ENCODE results near the gene LRIG1. TPM values are rescaled to one million over a fixed set of nuclear protein-coding genes. Genes with fewer than 3 reads are reported as not detected.

Gene LRIG1
- total RNA-seq, 1 donor: 14.1 TPM

GRCh38 chr3:66355997-66356396 lies 144.8 kb downstream of the LRIG1 start:
- Histone ChIP-seq H3K36me3 (ENCODE audit: insufficient read depth, low read length) (no peaks in the 10 kb centered on the region), H3K27ac (ENCODE audit: low read depth, low read length) (no peak overlapping the region)
- no peak for TF ChIP-seq CTCF (IDR thresholded peaks at IDR 0.05; ENCODE audit: extremely low read depth, low read depth, low read length)

GRCh38 chr3:66355394-66355793 lies 145.4 kb downstream of the LRIG1 start:
- H3K36me3 ChIP-seq (ENCODE audit: insufficient read depth, low read length): no peaks in the 10 kb centered on the region

More at GRCh38 chr3:66355997-66356396, 144.8 kb downstream of the LRIG1 start:
- H3K4me2 ChIP-seq (ENCODE audit: insufficient read depth, low read length): no peak overlapping the region
- no peak overlapping the region for H3K4me3 ChIP-seq (ENCODE audit: insufficient read depth, low read length)
- no peaks in the 10 kb centered on the region for H3K79me2 ChIP-seq (ENCODE audit: insufficient read depth, low read length)
- H3K27me3 ChIP-seq (ENCODE audit: insufficient read depth, low read length): no peaks in the 10 kb centered on the region
- H2AFZ ChIP-seq (ENCODE audit: low read length): no peak overlapping the region
- DNase-seq (ENCODE audit: insufficient read length, low spot score, missing footprints): no peak
- no peaks in the 10 kb centered on the region for H4K20me1 ChIP-seq (ENCODE audit: insufficient read depth, low read length)
- H3K4me1 ChIP-seq (ENCODE audit: insufficient read depth, low read length): peaks cover under 1% of the 10 kb centered on the region
- no peaks in the 10 kb centered on the region for H3K9me3 ChIP-seq (ENCODE audit: low read depth, low read length)

GRCh38 chr3:66354001-66354400 lies 146.8 kb downstream of the LRIG1 start:
- H3K27ac ChIP-seq (ENCODE audit: low read depth, low read length): no peak overlapping the region

More at GRCh38 chr3:66355394-66355793, 145.4 kb downstream of the LRIG1 start:
- TF ChIP-seq CTCF (IDR thresholded peaks at IDR 0.05; ENCODE audit: extremely low read depth, low read depth, low read length): no peak
- H3K79me2 ChIP-seq (ENCODE audit: insufficient read depth, low read length): no peaks in the 10 kb centered on the region
- no peaks in the 10 kb centered on the region for H3K9me3 ChIP-seq (ENCODE audit: low read depth, low read length)
- DNase-seq (ENCODE audit: insufficient read length, low spot score, missing footprints): no peak
- no peaks in the 10 kb centered on the region for H3K27me3 ChIP-seq (ENCODE audit: insufficient read depth, low read length)
- H2AFZ ChIP-seq (ENCODE audit: low read length): no peak overlapping the region
- H3K27ac ChIP-seq (ENCODE audit: low read depth, low read length): no peak overlapping the region
- no peak overlapping the region for H3K4me2 ChIP-seq (ENCODE audit: insufficient read depth, low read length)
- H3K4me1 ChIP-seq (ENCODE audit: insufficient read depth, low read length): peaks cover 3% of the 10 kb centered on the region
- no peaks in the 10 kb centered on the region for H4K20me1 ChIP-seq (ENCODE audit: insufficient read depth, low read length)
- H3K4me3 ChIP-seq (ENCODE audit: insufficient read depth, low read length): no peak overlapping the region

GRCh38 chr3:66353530-66353929 lies 147.3 kb downstream of the LRIG1 start:
- H3K27ac ChIP-seq (ENCODE audit: low read depth, low read length): peak overlapping the region; percentile 40
- H4K20me1 ChIP-seq (ENCODE audit: insufficient read depth, low read length): no peaks in the 10 kb centered on the region
- no peak overlapping the region for H3K4me2 ChIP-seq (ENCODE audit: insufficient read depth, low read length)

More at GRCh38 chr3:66354001-66354400, 146.8 kb downstream of the LRIG1 start:
- H3K9me3 ChIP-seq (ENCODE audit: low read depth, low read length): no peaks in the 10 kb centered on the region
- no peak for DNase-seq (ENCODE audit: insufficient read length, low spot score, missing footprints)
- H2AFZ ChIP-seq (ENCODE audit: low read length): no peak overlapping the region
- no peak overlapping the region for H3K4me3 ChIP-seq (ENCODE audit: insufficient read depth, low read length)
- no peaks in the 10 kb centered on the region for H4K20me1 ChIP-seq (ENCODE audit: insufficient read depth, low read length)
- no peak overlapping the region for H3K4me2 ChIP-seq (ENCODE audit: insufficient read depth, low read length)
- no peaks in the 10 kb centered on the region for H3K27me3 ChIP-seq (ENCODE audit: insufficient read depth, low read length)
- H3K4me1 ChIP-seq (ENCODE audit: insufficient read depth, low read length): peaks cover 3% of the 10 kb centered on the region
- H3K79me2 ChIP-seq (ENCODE audit: insufficient read depth, low read length): no peaks in the 10 kb centered on the region
- no peaks in the 10 kb centered on the region for H3K36me3 ChIP-seq (ENCODE audit: insufficient read depth, low read length)
- TF ChIP-seq CTCF (IDR thresholded peaks at IDR 0.05; ENCODE audit: extremely low read depth, low read depth, low read length): no peak

More at GRCh38 chr3:66353530-66353929, 147.3 kb downstream of the LRIG1 start:
- no peaks in the 10 kb centered on the region for H3K79me2 ChIP-seq (ENCODE audit: insufficient read depth, low read length)
- H2AFZ ChIP-seq (ENCODE audit: low read length): no peak overlapping the region
- no peak for DNase-seq (ENCODE audit: insufficient read length, low spot score, missing footprints)
- no peaks in the 10 kb centered on the region for H3K27me3 ChIP-seq (ENCODE audit: insufficient read depth, low read length)
- no peaks in the 10 kb centered on the region for H3K9me3 ChIP-seq (ENCODE audit: low read depth, low read length)
- H3K4me1 ChIP-seq (ENCODE audit: insufficient read depth, low read length): peaks cover 3% of the 10 kb centered on the region
- H3K36me3 ChIP-seq (ENCODE audit: insufficient read depth, low read length): no peaks in the 10 kb centered on the region
- no peak overlapping the region for H3K4me3 ChIP-seq (ENCODE audit: insufficient read depth, low read length)
- no peak for TF ChIP-seq CTCF (IDR thresholded peaks at IDR 0.05; ENCODE audit: extremely low read depth, low read depth, low read length)

Data from osteoblast (primary cell).